GM19397 (cell line): ENCODE results near the gene NRP2.

Experiments
- ATAC-seq: cut with Tn5 transposase; IDR thresholded peaks from one replicate; pipeline ENCODE4 v1.9.1; 2021; ENCODE audit warnings: mild to moderate bottlenecking, moderate library complexity; ENCODE audit not compliant: unreplicated experiment

NRP2 gene

DNA sequence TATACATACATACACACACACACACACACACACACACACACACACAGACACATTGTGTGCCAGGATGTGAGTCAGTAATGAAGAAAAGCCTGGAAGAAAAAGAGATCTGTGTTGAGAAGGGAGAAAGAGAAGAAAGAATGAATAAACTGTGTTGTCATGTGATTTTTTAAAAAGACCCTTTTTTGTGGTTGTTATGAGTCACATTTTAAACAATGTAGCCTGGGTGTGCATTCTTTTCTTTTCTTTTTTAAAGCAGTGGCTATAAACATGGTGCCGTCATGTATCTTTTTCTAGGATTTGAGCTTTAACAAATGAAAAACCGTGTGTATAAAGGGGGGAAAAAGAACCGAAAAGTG lies 87.2 kb downstream of the NRP2 start:
- ATAC-seq: no peak

DNA sequence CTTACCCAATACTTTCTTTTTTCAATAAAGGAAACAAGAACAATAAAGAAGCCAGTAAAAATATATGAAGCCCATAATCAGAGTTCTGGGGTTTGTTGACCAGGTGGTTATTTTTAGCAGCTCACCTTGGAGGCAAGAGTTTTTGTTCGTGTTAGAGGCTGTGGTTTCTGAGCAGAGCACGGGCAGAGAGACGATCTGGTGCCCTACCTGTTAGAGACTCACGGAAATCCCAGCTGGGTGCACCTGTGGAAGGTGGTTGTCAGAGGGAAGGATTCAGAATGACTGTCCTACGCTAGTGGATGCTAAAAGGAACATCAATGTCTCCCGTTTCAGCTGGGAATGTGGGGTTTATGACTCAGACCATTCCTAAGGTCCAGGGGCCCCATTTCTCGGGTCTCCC lies 87.6 kb downstream of the NRP2 start:
- ATAC-seq: no peak

DNA sequence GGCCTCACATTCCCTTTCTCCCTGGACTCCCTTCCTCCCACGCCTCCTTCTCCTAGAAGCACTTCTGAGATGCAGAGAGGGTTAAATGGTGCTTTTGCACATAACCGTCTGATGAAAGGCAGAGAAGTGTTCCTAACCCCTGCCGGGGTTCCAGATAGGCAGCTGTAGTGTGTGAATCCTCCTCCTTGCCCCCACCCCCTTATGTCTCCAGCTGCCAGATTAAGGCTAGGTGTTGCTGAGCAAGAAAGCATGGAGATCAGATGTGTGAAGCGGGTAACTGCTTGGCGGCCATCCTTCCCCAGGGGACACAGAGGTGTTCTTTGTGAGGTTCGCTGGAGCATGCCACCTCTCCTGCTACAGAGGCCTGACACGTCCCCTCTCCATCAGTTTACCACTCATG lies 88.3 kb downstream of the NRP2 start:
- no peak for ATAC-seq

DNA sequence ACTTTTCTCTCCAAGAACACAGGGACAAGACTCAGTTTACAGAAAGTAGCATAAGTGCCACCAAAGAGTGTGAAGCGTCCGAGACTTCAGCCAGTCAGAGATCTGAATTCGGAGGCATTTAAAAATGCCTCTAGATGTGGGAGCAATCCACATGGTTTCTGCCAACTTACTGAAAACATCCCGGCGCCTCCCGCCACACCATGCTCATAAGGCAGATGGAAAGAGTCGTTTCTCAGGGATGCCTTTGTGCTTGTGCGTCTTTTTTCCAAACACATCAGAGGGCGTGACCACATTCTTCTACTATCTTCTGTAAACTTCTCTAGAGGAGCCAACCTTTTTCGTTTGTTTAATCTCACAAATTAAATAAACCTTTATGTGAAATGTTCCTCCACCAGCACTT lies 88.7 kb downstream of the NRP2 start:
- no peak for ATAC-seq

DNA sequence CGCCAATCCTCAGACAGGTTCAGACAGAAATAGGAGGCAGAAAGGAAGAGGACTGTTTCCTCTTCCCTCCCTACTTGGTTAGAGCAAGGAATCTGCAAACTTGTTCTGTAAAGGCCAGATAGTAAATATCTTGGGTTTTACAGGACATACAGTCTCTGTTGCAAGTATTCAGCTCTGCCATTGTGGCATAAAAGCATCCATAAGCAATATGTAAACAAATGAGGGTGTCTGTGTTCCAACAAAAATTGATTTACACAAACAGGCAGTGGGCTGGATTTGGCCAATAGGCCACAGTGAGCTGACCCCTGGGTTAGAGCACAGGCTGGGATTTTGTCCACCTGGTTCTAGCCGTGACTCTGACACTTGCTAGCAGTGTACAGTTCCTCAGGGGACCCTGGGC lies 89.4 kb downstream of the NRP2 start:
- no peak for ATAC-seq

DNA sequence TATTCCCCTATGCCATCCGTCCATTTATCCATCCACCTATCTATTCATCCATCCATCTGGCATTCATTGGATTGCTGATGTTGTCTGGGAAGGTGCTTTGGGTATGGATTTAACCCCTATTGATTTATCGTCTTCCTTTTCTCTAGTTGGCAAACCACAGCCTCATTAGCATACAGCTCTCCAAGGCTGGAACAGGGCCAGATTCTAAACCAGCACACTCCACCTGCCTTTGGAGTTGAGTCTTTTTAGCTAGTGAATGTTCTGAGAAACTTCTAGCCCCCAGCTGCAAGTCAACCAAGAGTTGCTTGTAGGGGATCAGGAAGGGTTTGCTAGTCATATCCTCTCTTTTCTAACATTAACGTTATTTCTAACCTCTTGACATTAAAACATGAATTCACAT lies 90.7 kb downstream of the NRP2 start:
- ATAC-seq: no peak

DNA sequence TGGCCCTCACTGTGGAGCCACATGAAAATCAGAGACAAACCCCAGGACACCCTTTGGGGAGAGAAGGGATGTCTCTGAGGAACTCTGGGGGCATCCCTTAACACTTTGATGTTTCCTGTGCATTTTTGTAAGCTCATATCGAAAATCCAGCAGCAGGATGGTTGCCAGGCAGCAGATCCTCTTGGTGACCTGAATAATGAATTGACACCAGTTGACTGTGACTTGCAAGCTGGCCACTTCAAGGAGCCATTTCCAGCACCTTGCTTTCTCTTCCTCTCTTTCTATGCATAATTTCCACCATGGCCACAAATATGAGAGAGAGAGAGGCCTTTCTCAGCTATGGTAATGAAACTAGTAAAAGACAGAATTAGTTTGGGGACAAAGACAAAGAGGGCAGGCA lies 91.7 kb downstream of the NRP2 start:
- ATAC-seq: no peak

DNA sequence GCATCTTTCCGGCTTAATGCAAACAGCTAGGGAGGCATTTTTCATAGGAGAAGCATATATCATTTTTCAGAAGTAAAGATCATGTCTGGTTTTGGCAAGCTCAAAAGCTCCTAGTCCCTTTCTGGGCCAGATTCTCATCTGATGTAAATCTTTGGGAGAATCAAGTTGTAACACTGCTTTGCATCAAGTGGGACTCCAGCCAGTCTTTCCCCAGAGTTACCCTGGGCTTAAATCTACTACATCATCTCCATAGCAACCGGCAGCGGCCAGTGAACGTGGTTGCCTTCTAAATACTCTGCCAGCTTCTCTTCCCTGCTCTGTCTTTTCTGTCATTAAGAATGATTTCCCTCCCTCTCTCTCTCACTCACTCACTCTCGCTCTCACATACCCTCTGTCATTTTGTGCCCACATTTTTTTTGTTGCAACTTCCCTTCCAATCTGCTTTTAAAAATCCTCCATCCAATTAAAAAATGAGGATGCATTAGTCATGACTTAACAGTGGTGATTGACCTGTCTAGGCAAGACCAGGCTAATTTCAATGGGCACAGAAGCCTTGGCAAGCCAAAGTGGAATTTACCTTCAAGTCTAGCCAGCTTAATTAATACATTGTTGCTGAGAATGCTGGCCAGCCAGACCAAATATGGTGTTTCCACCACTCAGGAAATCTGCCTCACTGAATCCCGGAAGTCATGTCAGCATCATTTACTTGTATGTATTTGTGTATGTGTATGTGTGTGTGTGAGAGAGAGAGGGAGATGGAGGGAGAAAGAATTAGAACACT lies 93.0 kb downstream of the NRP2 start:
- ATAC-seq: no peak

DNA sequence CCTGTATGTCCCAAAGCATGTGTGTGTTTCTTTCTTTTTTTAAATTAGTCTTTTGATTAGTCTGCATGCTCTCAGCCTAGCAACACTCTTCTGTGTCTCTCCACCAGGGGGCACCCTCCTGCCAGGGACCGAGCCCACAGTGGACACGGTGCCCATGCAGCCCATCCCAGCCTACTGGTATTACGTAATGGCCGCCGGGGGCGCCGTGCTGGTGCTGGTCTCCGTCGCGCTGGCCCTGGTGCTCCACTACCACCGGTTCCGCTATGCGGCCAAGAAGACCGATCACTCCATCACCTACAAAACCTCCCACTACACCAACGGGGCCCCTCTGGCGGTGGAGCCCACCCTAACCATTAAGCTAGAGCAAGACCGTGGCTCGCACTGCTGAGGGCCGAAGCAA lies 93.8 kb downstream of the NRP2 start:
- no peak for ATAC-seq

DNA sequence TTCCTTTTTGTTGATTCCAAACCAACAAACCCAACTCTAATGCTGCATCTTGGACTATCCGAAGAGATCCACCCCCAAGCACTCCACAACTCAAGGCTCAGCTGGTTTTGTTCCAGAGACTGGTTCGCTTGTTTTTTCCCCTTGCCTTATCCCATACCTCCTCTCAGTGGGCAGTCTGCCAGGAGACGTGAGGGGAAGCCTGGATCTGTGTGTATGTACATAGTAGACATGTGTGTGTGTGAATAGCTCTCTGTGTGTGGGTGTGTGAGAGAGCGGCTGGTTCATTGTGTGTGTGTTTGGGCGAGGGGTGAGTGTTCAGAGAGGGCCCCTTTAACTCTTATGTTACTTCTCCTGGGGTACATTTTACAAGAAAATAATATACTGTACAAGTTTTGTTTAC lies 94.4 kb downstream of the NRP2 start:
- ATAC-seq: no peak

DNA sequence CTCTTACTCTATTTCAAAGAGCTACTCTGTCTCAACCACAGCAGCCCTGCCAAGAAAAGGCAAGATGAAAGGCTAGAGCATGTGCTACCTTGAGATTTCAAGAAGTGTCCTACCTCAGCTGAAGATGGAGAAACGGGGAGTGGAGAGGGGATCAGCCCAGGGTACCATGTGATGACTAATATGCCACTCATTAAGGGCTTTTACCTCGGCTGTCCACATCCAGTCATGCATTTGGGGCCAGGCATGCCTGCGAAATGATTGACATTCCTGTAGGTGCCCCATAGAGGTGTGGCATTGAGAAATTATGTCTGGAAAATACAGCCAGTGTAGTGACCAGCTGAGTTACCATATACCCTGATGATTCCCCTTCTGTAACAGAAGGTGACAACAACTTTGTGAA lies 96.1 kb downstream of the NRP2 start:
- no peak for ATAC-seq

DNA sequence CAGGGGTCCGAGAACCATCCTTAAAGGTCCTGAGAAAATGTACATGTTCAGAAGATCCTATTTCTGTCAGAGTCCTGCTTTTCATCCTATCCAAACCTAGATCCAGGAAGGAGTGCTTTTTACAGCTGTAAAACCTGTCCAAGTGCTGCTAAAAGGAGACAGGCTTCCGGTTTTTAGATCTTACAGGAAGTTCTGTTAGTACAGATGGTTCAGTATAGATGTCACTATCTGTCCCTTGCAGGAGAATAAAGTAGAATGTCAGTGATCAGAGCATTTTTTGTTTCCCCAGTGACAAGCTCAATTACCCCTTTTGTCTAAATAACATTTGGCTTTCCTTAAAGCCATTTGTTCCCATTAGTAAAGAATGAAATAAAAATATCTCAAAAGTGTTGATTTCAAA lies 98.3 kb downstream of the NRP2 start:
- no peak for ATAC-seq

DNA sequence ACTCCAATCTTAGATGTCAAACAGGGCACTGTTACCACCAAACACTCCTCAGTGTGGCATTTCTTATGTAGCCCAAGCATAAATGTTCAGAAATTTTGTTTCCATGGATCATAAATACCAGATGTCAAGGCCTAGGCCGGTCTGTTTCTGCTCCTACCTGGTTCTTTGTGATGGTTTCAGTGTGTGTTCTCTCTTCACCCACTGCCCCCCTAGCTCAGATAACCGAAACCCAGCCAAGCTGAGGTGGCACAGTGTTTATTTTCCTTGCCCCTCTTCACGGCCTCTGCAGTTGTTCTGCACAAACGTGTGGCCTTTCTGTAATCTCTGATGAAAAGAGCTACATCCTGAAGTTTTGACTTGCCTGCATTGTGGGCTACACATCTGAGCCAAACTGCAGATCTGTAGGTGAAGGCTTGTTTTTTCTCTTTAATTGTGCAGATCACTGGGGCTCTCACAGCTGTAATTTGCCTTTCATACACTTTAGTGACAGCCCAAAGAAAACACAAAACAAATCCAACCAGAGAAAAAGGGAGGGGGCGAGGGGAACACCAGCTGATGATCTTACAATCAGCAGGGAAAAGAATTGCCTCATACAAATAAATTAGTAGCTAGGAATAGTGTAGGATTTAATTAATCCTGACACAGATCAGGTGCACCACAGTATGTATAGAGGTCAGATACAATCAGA lies 99.1 kb downstream of the NRP2 start:
- ATAC-seq: no peak

DNA sequence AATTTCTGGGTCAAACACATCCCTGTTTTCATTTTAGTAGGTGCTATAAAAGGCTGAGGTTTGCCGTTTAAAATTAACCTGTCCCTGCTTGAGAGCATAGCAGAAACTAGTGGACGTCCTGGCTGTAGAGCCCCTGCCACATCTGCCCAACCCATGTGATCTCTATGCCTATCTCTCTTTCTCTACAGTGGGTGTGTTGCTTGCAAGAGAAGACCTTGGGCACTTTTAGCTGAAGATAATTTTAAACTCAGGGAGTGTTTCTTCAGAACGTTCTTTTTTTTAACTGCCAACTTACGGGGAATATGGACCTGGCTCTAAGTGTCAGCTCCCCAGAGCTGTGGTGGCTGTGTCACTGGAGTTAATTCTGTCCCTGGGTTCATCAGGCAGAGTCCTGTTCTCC lies 100.6 kb downstream of the NRP2 start:
- no peak for ATAC-seq

DNA sequence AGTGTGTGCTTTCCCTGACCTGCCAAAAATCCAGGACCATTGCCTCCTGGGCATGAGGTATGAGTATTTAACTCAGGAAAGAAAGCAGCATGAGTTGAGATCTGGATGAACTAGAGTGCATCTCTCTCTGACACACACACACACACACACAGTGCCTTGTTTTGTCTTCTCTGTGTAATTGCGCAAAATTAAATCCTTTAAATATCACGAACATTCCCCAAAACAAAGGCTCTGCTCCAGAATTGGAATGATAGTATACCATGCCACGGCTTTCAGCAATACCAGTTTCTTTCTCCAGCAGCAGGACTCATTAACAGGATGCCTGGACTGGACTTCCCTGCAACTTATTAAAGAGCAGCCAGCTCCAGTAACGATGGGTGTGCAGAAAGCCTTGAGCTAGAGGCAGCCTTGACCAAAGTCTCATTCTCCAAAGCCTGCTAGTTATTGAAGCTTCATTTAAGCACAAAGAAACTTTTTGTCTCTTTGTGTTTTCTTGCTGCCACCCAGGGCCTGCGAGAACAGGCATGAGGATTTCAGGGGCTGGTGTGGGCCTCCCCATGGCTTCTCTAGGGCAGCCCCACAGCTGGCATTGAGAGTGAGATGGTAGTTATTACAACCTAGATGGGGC lies 101.7 kb downstream of the NRP2 start:
- no peak for ATAC-seq

DNA sequence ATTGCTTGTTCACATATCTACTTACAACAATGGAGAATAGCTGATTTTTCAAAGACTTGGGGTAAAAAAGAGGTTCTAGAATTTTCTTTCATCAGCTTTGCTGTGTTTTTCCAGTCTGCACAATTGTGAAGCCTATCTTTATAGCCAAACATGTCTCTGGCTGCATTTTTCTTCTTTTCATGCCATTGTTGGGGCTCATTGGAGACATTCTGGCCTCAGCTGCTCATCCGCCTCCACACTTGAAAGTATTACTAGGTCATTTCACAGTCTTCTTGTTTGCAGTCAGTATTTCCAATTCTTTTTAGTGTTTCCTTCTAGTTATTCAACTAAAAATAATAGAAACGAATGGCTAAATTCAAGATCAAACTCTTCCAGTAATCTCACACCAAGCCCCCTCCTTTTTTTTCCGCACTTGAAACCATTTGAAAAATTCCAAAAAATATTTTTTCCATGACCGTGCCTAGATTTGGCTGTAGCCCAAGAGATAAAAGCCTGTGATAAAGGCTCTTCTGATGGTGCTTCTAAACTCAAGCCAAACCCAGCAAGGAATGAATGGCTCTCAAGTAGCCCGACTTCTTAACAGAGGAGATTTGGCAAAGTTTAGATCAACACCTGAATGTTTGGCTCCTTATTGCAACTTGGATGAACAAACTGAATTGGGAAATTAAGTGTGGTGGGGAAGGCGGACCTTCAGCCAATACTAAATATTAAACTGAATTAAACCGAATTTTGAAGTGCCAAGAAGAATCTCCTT lies 103.4 kb downstream of the NRP2 start:
- no peak for ATAC-seq

DNA sequence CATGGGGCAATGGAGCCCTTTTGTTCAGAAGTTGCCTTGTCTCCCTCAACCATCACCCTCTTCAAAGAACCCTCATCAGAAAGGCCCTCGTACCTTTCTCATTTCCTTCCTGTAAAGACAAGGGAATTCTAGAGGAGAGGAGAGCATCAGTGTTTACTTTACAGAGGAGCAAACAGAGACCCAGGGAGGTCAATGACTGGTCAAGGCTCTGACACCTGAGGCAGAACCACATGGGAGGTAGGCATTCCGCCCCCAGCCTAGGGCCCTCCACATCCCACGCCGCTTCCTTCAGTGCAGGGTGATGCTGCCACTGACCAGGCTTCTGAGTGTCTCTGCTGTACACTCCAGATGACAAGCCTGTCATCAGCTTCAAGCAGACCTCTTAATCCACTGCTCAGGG lies 104.7 kb downstream of the NRP2 start:
- no peak for ATAC-seq

DNA sequence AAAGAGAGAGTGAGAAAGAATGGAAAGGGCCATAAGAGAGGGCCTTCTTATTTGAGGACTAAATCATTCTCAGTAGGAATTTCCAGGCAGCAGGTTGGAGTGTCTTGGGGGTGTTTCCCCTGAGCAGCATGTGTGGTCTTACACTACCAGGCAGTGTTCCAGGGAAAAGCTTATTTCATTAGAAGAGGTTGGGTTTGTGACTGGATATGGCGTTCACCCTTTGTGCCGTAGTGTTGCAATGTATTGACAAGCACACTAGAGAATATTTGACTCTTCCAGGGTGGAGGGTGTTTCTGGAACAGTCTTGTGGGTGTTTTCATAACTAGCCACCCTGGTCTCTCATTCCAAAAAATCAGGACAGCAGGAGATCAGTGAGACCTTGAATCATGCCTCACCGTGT lies 105.5 kb downstream of the NRP2 start:
- ATAC-seq: no peak

DNA sequence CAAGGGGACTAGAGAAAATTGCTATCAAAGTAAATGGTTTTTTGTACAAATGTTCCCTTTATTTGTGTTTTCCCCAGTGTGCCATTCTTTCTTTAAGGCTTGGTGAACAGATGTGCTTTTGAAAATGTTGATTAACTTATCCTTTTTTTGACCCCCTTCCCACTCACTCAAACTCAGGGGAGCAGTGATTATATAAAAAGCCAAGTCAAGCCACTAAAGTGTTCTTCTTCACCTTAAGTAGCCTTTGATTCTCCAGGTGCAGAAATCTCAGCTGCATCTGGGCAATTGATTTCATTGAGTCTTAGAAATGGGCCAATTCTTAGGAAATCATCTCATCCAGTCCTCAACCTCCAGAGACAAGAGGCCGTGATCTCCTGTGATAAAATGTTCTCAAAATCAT lies 107.6 kb downstream of the NRP2 start:
- no peak for ATAC-seq

DNA sequence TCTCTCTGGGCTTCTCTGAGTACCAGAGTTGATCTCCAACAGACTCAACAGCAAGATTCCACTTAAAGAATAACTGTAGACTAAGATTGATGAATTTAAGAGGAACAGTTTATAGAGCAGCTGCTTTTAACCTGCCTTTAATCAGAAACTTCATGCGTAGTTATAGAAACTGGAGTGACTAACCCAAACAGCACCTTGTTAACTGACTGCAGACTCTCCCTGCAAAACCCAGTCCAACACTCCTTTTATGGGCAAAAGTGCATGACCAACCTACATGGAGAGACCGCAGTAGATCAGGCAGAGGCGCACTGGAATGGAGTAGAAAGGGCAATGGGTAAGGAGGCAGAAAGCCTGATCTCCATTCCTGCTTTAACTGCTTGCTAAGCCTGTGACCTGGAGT lies 110.6 kb downstream of the NRP2 start:
- ATAC-seq: no peak

DNA sequence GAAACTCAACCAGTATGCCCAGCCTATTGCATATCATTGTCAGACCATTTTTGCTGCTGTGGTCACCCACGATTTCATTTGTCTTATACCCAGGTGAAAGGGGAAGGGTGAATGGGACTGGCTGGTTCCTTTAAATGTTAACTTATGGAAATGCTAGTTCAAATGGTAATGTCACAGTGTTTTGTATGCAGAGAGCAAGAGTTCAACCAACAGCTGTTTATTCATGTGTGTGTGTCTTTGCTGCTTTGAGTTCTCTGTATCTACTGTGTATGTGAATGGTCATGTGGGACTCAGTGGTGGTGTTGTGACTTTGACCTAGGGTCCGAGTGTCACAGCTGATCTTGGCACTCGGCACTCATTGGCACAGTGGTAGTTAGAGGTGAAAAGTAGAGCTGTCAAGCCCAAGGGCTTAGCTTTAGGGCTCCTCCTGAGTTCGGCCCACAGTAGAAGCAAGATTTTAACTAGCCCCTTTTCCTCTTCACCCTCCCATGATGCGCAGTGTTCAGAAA lies 114.6 kb downstream of the NRP2 start:
- ATAC-seq: no peak

DNA sequence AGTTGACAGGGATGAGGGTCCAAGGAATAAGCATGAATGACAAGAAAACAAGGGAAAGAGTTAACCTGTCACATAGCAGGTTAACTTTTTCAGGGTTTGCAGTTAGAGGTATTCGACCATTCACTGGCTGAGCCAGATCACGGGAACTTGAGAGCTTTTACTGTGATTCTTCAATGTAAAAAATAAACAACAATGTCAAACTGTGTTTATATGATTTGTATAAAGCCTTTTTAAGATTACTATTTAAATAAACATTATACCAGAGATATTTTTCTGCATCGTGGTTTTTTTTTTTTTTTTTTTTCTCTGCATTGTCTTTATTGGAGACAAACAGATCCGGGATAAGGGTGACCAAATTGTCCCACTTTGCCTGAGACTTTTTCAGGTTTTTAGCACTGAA lies 115.6 kb downstream of the NRP2 start:
- no peak for ATAC-seq
